Measurements from ENCODE around the gene KIF26B.

KIF26B gene

GRCh38 chr1:245118806-245119205, 36.0 kb upstream of the KIF26B start:
- H2AFZ ChIP-seq (ENCODE audit: low read depth, low read length), result no peak overlapping the region
- no peaks in the 10 kb centered on the region for H3K79me2 ChIP-seq (ENCODE audit: insufficient read depth, low read length)
- H3K4me1 ChIP-seq (ENCODE audit: insufficient read depth, low read length), result no peaks in the 10 kb centered on the region
- H3K9me3 ChIP-seq (ENCODE audit: insufficient read depth, low read length, severe bottlenecking), result no peaks in the 10 kb centered on the region
- ATAC-seq (ENCODE audit: insufficient read depth, low read depth), result no peak
- no peaks in the 10 kb centered on the region for H3K27me3 ChIP-seq (ENCODE audit: insufficient read depth, low read length, poor library complexity)
- no peak for TF ChIP-seq EZH2 (IDR thresholded peaks at IDR 0.05; ENCODE audit: borderline replicate concordance, low read depth, low read length, severe bottlenecking)
- TF ChIP-seq, protein P1, sequence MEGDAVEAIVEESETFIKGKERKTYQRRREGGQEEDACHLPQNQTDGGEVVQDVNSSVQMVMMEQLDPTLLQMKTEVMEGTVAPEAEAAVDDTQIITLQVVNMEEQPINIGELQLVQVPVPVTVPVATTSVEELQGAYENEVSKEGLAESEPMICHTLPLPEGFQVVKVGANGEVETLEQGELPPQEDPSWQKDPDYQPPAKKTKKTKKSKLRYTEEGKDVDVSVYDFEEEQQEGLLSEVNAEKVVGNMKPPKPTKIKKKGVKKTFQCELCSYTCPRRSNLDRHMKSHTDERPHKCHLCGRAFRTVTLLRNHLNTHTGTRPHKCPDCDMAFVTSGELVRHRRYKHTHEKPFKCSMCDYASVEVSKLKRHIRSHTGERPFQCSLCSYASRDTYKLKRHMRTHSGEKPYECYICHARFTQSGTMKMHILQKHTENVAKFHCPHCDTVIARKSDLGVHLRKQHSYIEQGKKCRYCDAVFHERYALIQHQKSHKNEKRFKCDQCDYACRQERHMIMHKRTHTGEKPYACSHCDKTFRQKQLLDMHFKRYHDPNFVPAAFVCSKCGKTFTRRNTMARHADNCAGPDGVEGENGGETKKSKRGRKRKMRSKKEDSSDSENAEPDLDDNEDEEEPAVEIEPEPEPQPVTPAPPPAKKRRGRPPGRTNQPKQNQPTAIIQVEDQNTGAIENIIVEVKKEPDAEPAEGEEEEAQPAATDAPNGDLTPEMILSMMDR (IDR thresholded peaks at IDR 0.05; ENCODE audit: borderline replicate concordance, extremely low read depth, low read length, poor library complexity, severe bottlenecking), result no peak
- no peaks in the 10 kb centered on the region for H3K36me3 ChIP-seq (ENCODE audit: insufficient read depth, low read length)
- DNase-seq, result no peak
- no peak overlapping the region for H3K4me3 ChIP-seq (ENCODE audit: low read depth in 1 of 2, low read length in 2 of 2)
- H3K9ac ChIP-seq (ENCODE audit: low read depth, low read length), result no peak overlapping the region
- H3K27ac ChIP-seq (ENCODE audit: low read length), result no peak overlapping the region
- no peaks in the 10 kb centered on the region for H4K20me1 ChIP-seq (ENCODE audit: insufficient read depth, low read length)
- H3K4me2 ChIP-seq (ENCODE audit: insufficient read depth, low read length), result no peak overlapping the region

GRCh38 chr1:245121523-245121922, 33.3 kb upstream of the KIF26B start:
- Histone ChIP-seq H3K27ac (ENCODE audit: low read length) (no peak overlapping the region), H3K4me2 (ENCODE audit: insufficient read depth, low read length) (no peak overlapping the region), H2AFZ (ENCODE audit: low read depth, low read length) (no peak overlapping the region), H3K36me3 (ENCODE audit: insufficient read depth, low read length) (peaks cover 3% of the 10 kb centered on the region; the same call in 1 of the 2 replicates), H3K27me3 (ENCODE audit: insufficient read depth, low read length, poor library complexity) (no peaks in the 10 kb centered on the region), H3K4me3 (ENCODE audit: low read depth in 1 of 2, low read length in 2 of 2) (no peak overlapping the region), H3K4me1 (ENCODE audit: insufficient read depth, low read length) (no peaks in the 10 kb centered on the region), H4K20me1 (ENCODE audit: insufficient read depth, low read length) (no peaks in the 10 kb centered on the region), H3K9me3 (ENCODE audit: insufficient read depth, low read length, severe bottlenecking) (no peaks in the 10 kb centered on the region), H3K79me2 (ENCODE audit: insufficient read depth, low read length) (no peaks in the 10 kb centered on the region), H3K9ac (ENCODE audit: low read depth, low read length) (no peak overlapping the region)
- no peak for TF ChIP-seq EZH2 (IDR thresholded peaks at IDR 0.05; ENCODE audit: borderline replicate concordance, low read depth, low read length, severe bottlenecking)
- ATAC-seq (ENCODE audit: insufficient read depth, low read depth) (no peak), DNase-seq (no peak)

- no peaks in the 10 kb centered on the region; the same call in 1 of the 2 replicates for H4K20me1 ChIP-seq (ENCODE audit: insufficient read depth, low read length)
- H3K27me3 ChIP-seq (ENCODE audit: insufficient read depth, low read length, poor library complexity), result no peaks in the 10 kb centered on the region
- TF ChIP-seq, protein P1 (IDR thresholded peaks at IDR 0.05; ENCODE audit: borderline replicate concordance, extremely low read depth, low read length, poor library complexity, severe bottlenecking), result no peak
- TF ChIP-seq EZH2 (IDR thresholded peaks at IDR 0.05; ENCODE audit: borderline replicate concordance, low read depth, low read length, severe bottlenecking), result no peak
- H3K4me1 ChIP-seq (ENCODE audit: insufficient read depth, low read length), result no peaks in the 10 kb centered on the region
- H2AFZ ChIP-seq (ENCODE audit: low read depth, low read length), result no peak overlapping the region
- ATAC-seq (ENCODE audit: insufficient read depth, low read depth), result no peak
- no peaks in the 10 kb centered on the region for H3K9me3 ChIP-seq (ENCODE audit: insufficient read depth, low read length, severe bottlenecking)
- no peak for DNase-seq
- no peaks in the 10 kb centered on the region for H3K79me2 ChIP-seq (ENCODE audit: insufficient read depth, low read length)
- peaks cover 3% of the 10 kb centered on the region; the same call in 1 of the 2 replicates for H3K36me3 ChIP-seq (ENCODE audit: insufficient read depth, low read length)
- H3K9ac ChIP-seq (ENCODE audit: low read depth, low read length), result no peak overlapping the region
- H3K4me3 ChIP-seq (ENCODE audit: low read depth in 1 of 2, low read length in 2 of 2), result no peak overlapping the region
- H3K4me2 ChIP-seq (ENCODE audit: insufficient read depth, low read length), result no peak overlapping the region
- no peak overlapping the region for H3K27ac ChIP-seq (ENCODE audit: low read length)
These were observed 30.5 kb upstream of the KIF26B start for GRCh38 chr1:245124241-245124640.

- Histone ChIP-seq H3K36me3 (ENCODE audit: insufficient read depth, low read length) (peaks cover 3% of the 10 kb centered on the region; the same call in 1 of the 2 replicates), H3K4me1 (ENCODE audit: insufficient read depth, low read length) (no peaks in the 10 kb centered on the region), H3K9me3 (ENCODE audit: insufficient read depth, low read length, severe bottlenecking) (no peaks in the 10 kb centered on the region), H3K27ac (ENCODE audit: low read length) (no peak overlapping the region), H3K4me2 (ENCODE audit: insufficient read depth, low read length) (no peak overlapping the region), H2AFZ (ENCODE audit: low read depth, low read length) (no peak overlapping the region), H3K9ac (ENCODE audit: low read depth, low read length) (no peak overlapping the region), H3K79me2 (ENCODE audit: insufficient read depth, low read length) (no peaks in the 10 kb centered on the region), H4K20me1 (ENCODE audit: insufficient read depth, low read length) (no peaks in the 10 kb centered on the region; the same call in 1 of the 2 replicates), H3K27me3 (ENCODE audit: insufficient read depth, low read length, poor library complexity) (no peaks in the 10 kb centered on the region), H3K4me3 (ENCODE audit: low read depth in 1 of 2, low read length in 2 of 2) (no peak overlapping the region)
- no peak for TF ChIP-seq EZH2 (IDR thresholded peaks at IDR 0.05; ENCODE audit: borderline replicate concordance, low read depth, low read length, severe bottlenecking)
- TF ChIP-seq, protein P1 (IDR thresholded peaks at IDR 0.05; ENCODE audit: borderline replicate concordance, extremely low read depth, low read length, poor library complexity, severe bottlenecking), result no peak
- DNase-seq (no peak), ATAC-seq (ENCODE audit: insufficient read depth, low read depth) (no peak)
These were observed 30.1 kb upstream of the KIF26B start for GRCh38 chr1:245124644-245125043.

Data from DND-41 (cell line).